GM18868 (cell line): ENCODE measurements around the gene CHMP1A.

ENCODE experiments used
- ATAC-seq: cut with Tn5 transposase; IDR thresholded peaks from one replicate; pipeline ENCODE4 v1.9.1; 2021; ENCODE audit warnings: mild to moderate bottlenecking, moderate library complexity; ENCODE audit not compliant: unreplicated experiment

Gene CHMP1A

GRCh38 chr16:89629827-89630610 is 27.5 kb downstream of the CHMP1A start:
- ATAC-seq: no peak

- ATAC-seq: no peak
These were observed 32.4 kb downstream of the CHMP1A start for GRCh38 chr16:89624777-89625761.

DNA sequence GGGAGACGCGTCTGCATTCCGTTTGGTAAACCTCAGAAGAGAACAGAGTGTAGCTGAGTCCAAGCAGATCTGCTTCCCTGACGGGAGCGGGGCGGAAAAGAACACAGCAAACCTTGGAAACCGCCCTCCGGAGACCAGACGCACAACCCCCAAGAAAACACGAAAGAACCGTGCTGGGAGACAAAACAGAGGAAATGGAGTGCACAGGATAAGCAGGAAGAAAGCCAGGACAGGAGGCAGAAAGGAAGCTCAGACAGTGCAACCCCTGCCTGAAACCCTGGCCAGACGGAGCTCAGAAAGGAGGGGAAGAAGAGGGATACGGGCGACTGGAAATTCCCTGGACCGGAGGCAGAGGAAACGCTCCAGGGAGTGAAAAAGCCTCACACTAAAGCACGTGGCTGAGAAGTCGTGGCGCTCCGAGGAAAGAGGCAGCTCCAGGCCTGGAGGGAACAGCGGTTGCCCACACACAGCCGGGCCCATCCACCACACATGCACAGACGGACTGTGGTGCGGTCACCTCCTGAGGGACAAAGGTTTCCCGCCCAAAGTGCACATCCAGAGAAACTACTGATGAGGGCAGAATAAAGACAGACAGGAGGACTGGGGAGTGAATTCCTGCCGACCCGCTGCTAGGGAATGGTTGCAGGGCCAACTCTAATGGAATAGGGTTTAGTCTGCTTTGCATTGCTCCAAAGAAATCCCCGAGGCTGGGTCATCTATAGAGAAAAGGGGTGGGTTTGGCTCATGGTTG is 33.8 kb downstream of the CHMP1A start:
- ATAC-seq: no peak

DNA sequence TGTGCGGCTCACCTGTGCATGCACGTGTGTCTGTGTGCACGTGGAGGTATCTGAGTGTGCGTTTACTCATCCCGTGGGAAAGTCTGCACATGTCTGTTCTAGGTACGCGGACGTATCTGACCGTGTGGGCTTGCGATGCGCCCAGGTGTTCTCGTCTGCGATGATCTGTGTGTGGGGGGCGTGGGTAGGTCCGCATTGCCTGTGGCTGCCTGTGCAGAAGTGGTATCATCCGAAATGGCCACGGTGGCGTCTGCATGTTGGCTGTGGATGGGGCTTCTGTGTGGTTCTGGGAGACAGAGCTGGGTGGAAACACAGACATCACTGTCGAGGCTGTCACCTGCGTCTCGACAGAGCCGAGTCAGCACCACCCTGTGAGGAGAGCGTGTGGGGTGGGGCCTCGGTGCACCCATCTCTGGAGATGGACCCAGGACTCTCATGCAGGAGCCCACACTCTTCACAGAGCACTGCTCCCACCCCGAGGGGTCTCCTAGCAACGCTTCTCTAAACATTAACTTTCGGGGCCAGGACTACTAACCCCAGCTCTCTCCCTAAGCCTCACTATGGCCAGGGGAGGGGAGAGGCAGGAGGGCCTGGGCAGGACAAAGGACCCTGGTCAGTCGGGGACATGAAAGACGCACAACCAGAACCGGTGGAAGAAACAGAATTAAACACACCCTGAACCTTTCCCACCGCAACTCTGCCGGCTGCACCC is 35.7 kb downstream of the CHMP1A start:
- ATAC-seq: no peak

DNA sequence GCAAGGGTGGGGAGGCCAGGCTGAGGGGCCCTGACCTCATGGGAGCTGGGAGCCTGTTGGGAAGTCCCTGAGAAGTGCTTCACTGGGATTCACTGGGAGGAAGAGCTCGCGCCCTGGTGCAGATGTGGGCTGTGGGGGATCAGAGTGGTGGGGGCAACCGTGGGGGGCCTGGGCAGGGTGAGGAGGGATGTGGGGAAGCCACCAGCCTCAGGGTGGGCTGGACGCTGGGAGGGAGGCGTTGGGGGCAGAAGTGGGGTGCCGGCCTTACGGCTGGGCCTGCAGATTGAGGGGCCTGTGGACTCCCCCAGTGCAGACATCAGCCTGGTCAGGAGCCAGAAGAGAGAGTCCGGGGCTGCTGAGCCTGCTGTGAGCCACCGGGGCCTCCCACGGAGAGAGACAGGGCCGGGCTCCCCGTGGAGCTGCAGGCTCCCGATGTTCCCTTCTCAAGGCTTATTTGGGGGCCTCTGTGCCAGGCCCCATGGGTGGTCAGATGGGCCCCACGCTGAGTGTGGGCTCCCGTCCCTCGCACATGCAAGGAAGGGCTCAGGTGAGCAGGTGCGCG is 36.3 kb downstream of the CHMP1A start:
- no peak for ATAC-seq

DNA sequence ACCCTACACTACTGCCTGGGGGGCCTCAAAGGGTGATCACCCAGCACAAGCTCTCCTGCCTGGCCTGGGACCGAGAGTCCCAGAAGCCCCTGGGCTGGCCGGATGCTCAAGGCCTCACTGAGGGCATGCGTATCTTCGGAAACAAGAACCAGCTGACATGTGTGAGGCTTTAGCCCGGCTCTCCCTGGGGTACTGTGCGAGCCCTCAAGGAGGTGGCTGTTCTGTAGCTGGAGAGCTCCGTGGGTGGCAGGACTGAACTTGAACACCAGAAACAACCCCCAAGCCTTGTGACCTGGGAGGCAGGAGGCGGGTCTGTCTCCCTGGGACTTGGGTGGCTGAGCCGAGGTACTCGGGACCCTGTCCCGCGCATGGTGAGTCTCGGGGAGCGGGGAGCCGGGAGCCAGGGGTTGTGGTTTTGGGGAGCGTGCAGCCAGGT is 37.1 kb downstream of the CHMP1A start:
- no peak for ATAC-seq

GRCh38 chr16:89619840-89620239 is 37.7 kb downstream of the CHMP1A start:
- no peak for ATAC-seq

GRCh38 chr16:89618109-89618998 is 39.2 kb downstream of the CHMP1A start:
- ATAC-seq: no peak

DNA sequence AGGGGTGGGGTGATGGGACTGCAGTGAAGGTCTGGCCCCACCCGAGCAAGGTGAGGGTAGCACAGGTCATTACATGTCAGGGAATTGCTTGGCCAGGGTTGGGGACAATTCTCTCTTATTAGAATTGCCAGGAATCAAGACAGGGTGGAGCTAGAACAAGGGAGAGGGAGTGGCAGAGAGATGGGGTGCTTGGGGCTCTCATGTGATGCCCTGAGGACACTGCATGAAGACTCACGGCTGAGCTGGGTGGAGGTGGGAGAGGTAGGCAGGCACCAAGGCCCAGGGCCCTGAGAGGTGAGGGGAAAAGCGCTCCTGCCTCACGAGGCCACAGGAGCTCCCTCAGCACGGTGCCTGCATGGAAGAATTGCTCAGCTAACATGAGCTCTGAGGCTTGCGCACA is 40.5 kb downstream of the CHMP1A start:
- no peak for ATAC-seq

GRCh38 chr16:89616623-89617022 is 40.9 kb downstream of the CHMP1A start:
- no peak for ATAC-seq

DNA sequence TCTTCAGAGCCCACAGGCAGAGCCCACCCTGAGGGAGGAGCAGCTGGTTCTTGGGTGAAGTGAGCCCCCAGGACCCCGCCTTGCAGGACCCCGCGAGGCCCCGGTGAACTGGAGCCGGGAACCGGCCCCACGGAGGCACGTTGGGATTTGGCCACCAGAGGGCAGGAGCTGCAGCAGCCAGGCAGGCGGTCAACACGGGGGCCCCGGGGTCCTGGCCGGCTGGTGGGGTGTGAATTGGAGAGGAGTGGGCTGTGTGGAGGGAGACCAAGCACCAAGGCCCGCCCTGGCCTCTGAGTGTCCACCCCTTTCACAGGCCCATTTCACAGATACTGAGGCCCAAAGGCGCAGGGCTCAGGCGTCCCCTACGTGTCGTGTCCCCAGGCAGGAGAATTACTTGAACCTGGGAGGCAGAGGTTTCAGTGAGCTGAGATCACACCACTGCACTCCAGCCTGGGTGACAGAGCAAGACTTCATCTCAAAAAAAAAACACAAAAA is 41.9 kb downstream of the CHMP1A start:
- no peak for ATAC-seq

DNA sequence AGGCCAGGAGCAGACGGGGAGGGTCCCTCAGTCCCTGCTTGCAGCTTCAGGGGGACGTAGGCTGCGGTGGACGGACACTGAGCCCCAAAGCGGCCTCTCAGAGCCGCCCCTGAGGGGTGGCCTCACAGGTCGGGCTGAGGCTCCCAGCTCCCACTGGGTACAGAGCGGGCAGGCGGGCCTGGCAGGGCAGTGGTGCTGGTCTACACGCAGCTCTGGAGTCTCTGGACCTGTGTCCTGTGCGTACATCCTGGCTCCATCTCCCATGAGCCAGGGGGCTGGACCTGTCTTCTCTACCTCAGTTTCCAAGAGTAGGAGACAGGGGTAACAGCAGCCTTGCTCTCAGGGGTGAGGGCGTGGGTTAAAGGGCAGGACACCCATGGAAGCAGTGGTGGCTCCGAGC is 42.3 kb downstream of the CHMP1A start:
- no peak for ATAC-seq

GRCh38 chr16:89613954-89614459 is 43.5 kb downstream of the CHMP1A start:
- ATAC-seq: no peak

GRCh38 chr16:89613231-89613953 is 44.1 kb downstream of the CHMP1A start, which contains the start of gene DPEP1:
Gene DPEP1, plus strand, starts transcription at chr16:89613642. Its CDS starts 16,769 bp downstream, at chr16:89630411.
- ATAC-seq: no peak

DNA sequence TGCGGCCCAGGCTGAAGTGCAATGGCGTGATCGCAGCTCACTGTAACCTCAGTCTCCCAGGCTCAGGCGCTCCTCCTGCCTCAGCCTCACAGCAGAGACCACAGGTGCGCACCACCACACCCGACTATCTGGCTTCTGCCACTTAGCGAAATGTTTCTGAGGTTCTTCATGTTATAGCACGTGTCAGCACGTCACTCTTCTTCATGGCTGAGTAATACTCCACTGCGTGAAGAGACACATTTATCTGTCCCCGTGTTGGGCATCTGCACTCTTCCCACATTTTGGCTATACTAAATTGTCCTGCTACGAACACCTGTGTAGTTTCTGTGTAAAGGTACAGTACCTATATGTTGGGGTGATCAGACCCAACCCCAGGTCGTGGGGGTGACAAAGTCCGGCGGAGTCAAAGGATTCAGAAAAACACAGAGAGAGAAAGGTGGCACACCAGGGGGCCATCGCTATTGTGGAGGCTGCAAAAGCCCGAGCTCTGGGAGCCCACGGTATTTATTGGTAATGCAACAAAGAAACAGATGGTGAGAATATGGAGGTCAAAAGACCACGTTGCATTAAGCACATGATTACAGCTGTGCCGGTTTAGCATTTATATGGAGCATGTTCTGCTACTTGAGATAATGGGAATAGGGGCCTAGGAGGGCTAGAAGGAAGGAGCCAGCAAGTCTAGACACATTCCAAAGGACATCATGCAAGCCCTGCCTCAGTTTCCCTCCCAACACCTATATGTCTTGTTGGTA is 44.9 kb downstream of the CHMP1A start:
- no peak for ATAC-seq

DNA sequence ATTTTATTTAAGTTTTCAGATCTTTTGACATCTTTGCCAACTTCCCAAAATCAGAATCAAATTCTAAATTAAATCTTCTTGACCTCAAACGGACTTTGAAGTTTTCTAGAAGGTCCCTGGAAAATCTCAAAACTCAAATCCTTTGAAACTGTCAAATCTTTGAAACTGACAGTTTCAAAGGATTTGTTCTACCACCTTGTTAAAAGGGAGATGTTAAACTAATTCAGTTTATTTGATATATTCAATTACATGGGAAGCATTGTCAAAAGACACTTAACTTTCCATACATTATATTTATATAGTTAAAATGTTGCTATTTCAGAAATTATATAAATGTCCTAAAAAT is 47.4 kb downstream of the CHMP1A start:
- ATAC-seq: no peak
